SK-N-SH treated with all-trans-retinoic acid at 6 μM for 48 hours (cell line): ENCODE measurements around the gene KCNH1.

Experiments
- ATAC-seq: fragments of 200-7000 bp; cut with Tn5 transposase; 3 replicates; pipeline ENCODE4 v1.9.1; 2020; ENCODE audit warnings: mild to moderate bottlenecking, moderate library complexity
- ARNTL ChIP-seq: fragments of 450-650 bp; formaldehyde crosslinking; IDR thresholded peaks from 2 replicates; pipeline ENCODE4 v1.5.0; 2020; ENCODE audit warnings: low read depth, mild to moderate bottlenecking, moderate library complexity, borderline replicate concordance
- BACH2 ChIP-seq: fragments of 250-450 bp; sonication (Bioruptor Pico); IDR thresholded peaks from 2 replicates; pipeline ENCODE4 v1.9.0; 2021; ENCODE audit warnings: mild to moderate bottlenecking, borderline replicate concordance
- CSDC2 ChIP-seq: fragments of 250-450 bp; sonication (Bioruptor Pico); IDR thresholded peaks from 2 replicates; pipeline ENCODE4 v1.5.0; 2020; ENCODE audit warnings: mild to moderate bottlenecking, moderate library complexity
- ESRRG ChIP-seq: fragments of 250-450 bp; sonication (Bioruptor Pico); IDR thresholded peaks from 2 replicates; pipeline ENCODE4 v1.6.1; 2021; ENCODE audit warnings: mild to moderate bottlenecking
- GLIS3 ChIP-seq: fragments of 250-450 bp; sonication (Bioruptor Pico); IDR thresholded peaks from 2 replicates; pipeline ENCODE4 v1.5.0; 2020; ENCODE audit warnings: mild to moderate bottlenecking, moderate library complexity
- ISL1 ChIP-seq: fragments of 250-450 bp; sonication (Bioruptor Pico); IDR thresholded peaks from 2 replicates; pipeline ENCODE4 v2.1.2; 2022; ENCODE audit warnings: mild to moderate bottlenecking, moderate library complexity
- PPARA ChIP-seq: fragments of 250-450 bp; sonication (Bioruptor Pico); IDR thresholded peaks from 2 replicates; pipeline ENCODE4 v1.5.0; 2020; ENCODE audit warnings: mild to moderate bottlenecking, borderline replicate concordance
- RARB ChIP-seq: fragments of 250-450 bp; sonication (Bioruptor Pico); IDR thresholded peaks from 2 replicates; pipeline ENCODE4 v1.8.0; 2021; ENCODE audit warnings: mild to moderate bottlenecking, moderate library complexity
- SNAI2 ChIP-seq: fragments of 250-450 bp; sonication (Bioruptor Pico); IDR thresholded peaks from 2 replicates; pipeline ENCODE4 v1.5.0; 2020; ENCODE audit warnings: mild to moderate bottlenecking, moderate library complexity
- TOX ChIP-seq: fragments of 250-450 bp; sonication (Bioruptor Pico); IDR thresholded peaks from 2 replicates; pipeline ENCODE4 v1.8.0; 2021; ENCODE audit warnings: mild to moderate bottlenecking, moderate library complexity, borderline replicate concordance
- ZC3H10 ChIP-seq: fragments of 250-450 bp; sonication (Bioruptor Pico); IDR thresholded peaks from 2 replicates; pipeline ENCODE4 v1.5.1; 2021; ENCODE audit warnings: mild to moderate bottlenecking, moderate library complexity
- ZFP3 ChIP-seq: fragments of 250-450 bp; sonication (Bioruptor Pico); IDR thresholded peaks from 2 replicates; pipeline ENCODE4 v1.5.0; 2020; ENCODE audit warnings: mild to moderate bottlenecking, moderate library complexity
- ZFP30 ChIP-seq: fragments of 450-650 bp; formaldehyde crosslinking; IDR thresholded peaks from 2 replicates; pipeline ENCODE4 v1.5.0; 2022; ENCODE audit warnings: mild to moderate bottlenecking, moderate library complexity
- ZNF565 ChIP-seq: fragments of 450-650 bp; formaldehyde crosslinking; conservative IDR thresholded peaks from 2 replicates; pipeline ENCODE4 v1.5.0; 2020; ENCODE audit warnings: low read depth, mild to moderate bottlenecking, moderate library complexity
- ZNF70 ChIP-seq: fragments of 450-650 bp; formaldehyde crosslinking; IDR thresholded peaks from 2 replicates; pipeline ENCODE4 v1.5.0; 2020; ENCODE audit warnings: mild to moderate bottlenecking, moderate library complexity
- TF ChIP-seq, protein P1 (sequence below): fragments of 250-450 bp; sonication (Bioruptor Pico); IDR thresholded peaks from 2 replicates; pipeline ENCODE4 v1.5.1; 2021; ENCODE audit warnings: mild to moderate bottlenecking, moderate library complexity
- TF ChIP-seq, protein P2 (sequence below): fragments of 250-450 bp; sonication (Bioruptor Pico); IDR thresholded peaks from 2 replicates; pipeline ENCODE4 v1.5.0; 2020; ENCODE audit warnings: mild to moderate bottlenecking, moderate library complexity
- TF ChIP-seq, protein P3 (sequence below): fragments of 250-450 bp; sonication (Bioruptor Pico); IDR thresholded peaks from 2 replicates; pipeline ENCODE4 v1.8.0; 2021; ENCODE audit warnings: low read depth, mild to moderate bottlenecking, moderate library complexity, borderline replicate concordance
- TF ChIP-seq, protein P4 (sequence below): fragments of 250-450 bp; sonication (Bioruptor Pico); IDR thresholded peaks from 2 replicates; pipeline ENCODE4 v1.5.1; 2020; ENCODE audit warnings: low read depth, mild to moderate bottlenecking, moderate library complexity
- TF ChIP-seq, protein P5 (sequence below): fragments of 250-450 bp; sonication (Bioruptor Pico); IDR thresholded peaks from 2 replicates; pipeline ENCODE4 v1.8.0; 2020; ENCODE audit warnings: mild to moderate bottlenecking, moderate library complexity, borderline replicate concordance

KCNH1 gene

DNA sequence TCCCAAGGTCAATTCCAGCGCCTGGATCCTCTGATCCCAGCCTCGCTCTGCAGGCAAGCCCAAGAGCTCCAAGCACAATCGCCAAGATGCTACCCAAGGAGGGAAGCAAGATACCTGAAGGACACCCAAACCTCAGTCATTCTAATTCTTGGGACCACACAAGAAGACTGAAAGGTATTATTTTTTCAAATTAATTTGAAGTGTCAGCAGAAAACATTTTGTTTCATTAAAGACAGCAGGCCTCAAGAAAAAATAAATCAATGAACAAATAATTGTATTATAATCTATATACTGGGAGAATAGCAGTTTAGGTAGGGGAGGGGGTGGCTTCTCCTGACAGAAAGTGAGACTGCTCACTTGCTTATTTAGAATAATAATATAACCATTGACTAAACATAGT lies 457.4 kb downstream of the KCNH1 start:
- TF ChIP-seq, protein P1, sequence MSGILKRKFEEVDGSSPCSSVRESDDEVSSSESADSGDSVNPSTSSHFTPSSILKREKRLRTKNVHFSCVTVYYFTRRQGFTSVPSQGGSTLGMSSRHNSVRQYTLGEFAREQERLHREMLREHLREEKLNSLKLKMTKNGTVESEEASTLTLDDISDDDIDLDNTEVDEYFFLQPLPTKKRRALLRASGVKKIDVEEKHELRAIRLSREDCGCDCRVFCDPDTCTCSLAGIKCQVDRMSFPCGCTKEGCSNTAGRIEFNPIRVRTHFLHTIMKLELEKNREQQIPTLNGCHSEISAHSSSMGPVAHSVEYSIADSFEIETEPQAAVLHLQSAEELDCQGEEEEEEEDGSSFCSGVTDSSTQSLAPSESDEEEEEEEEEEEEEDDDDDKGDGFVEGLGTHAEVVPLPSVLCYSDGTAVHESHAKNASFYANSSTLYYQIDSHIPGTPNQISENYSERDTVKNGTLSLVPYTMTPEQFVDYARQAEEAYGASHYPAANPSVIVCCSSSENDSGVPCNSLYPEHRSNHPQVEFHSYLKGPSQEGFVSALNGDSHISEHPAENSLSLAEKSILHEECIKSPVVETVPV (CRISPR knock-in tag): no peak
- TF ChIP-seq ISL1 (CRISPR knock-in tag) (no peak), TOX (CRISPR knock-in tag) (no peak), ZC3H10 (no peak), ZNF70 (no peak), BACH2 (no peak), SNAI2 (CRISPR knock-in tag) (no peak), GLIS3 (CRISPR knock-in tag) (no peak)
- TF ChIP-seq, all 23 proteins: peak for 0
- ATAC-seq: no peak

DNA sequence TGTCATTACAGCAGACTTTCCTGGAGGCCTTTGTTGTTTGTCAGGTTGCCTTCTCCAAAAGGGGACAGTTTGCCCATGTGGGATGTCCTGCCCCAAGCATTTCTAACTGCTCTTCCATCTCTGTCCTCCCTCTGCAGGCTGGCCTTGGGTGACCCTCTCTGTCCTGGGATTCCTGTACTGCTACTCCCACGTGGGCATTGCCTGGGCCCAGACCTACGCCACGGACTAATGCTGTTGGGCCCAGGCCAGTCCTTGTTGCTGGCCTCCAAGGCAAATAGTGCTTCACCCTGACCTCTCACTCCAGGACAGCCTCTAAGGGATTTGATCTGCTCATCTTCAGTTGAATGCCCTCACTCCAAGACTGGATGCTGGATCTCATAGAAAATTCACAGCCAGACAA lies 459.8 kb downstream of the KCNH1 start:
- TF ChIP-seq ESRRG (CRISPR knock-in tag): no peak
- TF ChIP-seq PPARA (CRISPR knock-in tag): no peak
- TF ChIP-seq, protein P2, sequence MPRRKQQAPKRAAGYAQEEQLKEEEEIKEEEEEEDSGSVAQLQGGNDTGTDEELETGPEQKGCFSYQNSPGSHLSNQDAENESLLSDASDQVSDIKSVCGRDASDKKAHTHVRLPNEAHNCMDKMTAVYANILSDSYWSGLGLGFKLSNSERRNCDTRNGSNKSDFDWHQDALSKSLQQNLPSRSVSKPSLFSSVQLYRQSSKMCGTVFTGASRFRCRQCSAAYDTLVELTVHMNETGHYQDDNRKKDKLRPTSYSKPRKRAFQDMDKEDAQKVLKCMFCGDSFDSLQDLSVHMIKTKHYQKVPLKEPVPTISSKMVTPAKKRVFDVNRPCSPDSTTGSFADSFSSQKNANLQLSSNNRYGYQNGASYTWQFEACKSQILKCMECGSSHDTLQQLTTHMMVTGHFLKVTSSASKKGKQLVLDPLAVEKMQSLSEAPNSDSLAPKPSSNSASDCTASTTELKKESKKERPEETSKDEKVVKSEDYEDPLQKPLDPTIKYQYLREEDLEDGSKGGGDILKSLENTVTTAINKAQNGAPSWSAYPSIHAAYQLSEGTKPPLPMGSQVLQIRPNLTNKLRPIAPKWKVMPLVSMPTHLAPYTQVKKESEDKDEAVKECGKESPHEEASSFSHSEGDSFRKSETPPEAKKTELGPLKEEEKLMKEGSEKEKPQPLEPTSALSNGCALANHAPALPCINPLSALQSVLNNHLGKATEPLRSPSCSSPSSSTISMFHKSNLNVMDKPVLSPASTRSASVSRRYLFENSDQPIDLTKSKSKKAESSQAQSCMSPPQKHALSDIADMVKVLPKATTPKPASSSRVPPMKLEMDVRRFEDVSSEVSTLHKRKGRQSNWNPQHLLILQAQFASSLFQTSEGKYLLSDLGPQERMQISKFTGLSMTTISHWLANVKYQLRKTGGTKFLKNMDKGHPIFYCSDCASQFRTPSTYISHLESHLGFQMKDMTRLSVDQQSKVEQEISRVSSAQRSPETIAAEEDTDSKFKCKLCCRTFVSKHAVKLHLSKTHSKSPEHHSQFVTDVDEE (CRISPR knock-in tag): no peak
- no peak for TF ChIP-seq TOX (CRISPR knock-in tag)
- TF ChIP-seq ZFP3 (CRISPR knock-in tag): no peak
- TF ChIP-seq BACH2: no peak
- TF ChIP-seq ZC3H10: no peak
- no peak for TF ChIP-seq CSDC2 (CRISPR knock-in tag)
- no peak for TF ChIP-seq ISL1 (CRISPR knock-in tag)
- TF ChIP-seq SNAI2 (CRISPR knock-in tag): no peak
- TF ChIP-seq GLIS3 (CRISPR knock-in tag): no peak
- TF ChIP-seq, protein P3, sequence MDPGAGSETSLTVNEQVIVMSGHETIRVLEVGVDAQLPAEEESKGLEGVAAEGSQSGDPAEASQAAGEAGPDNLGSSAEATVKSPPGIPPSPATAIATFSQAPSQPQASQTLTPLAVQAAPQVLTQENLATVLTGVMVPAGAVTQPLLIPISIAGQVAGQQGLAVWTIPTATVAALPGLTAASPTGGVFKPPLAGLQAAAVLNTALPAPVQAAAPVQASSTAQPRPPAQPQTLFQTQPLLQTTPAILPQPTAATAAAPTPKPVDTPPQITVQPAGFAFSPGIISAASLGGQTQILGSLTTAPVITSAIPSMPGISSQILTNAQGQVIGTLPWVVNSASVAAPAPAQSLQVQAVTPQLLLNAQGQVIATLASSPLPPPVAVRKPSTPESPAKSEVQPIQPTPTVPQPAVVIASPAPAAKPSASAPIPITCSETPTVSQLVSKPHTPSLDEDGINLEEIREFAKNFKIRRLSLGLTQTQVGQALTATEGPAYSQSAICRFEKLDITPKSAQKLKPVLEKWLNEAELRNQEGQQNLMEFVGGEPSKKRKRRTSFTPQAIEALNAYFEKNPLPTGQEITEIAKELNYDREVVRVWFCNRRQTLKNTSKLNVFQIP (CRISPR knock-in tag): no peak
- no peak for TF ChIP-seq ZNF565
- TF ChIP-seq, protein P4, sequence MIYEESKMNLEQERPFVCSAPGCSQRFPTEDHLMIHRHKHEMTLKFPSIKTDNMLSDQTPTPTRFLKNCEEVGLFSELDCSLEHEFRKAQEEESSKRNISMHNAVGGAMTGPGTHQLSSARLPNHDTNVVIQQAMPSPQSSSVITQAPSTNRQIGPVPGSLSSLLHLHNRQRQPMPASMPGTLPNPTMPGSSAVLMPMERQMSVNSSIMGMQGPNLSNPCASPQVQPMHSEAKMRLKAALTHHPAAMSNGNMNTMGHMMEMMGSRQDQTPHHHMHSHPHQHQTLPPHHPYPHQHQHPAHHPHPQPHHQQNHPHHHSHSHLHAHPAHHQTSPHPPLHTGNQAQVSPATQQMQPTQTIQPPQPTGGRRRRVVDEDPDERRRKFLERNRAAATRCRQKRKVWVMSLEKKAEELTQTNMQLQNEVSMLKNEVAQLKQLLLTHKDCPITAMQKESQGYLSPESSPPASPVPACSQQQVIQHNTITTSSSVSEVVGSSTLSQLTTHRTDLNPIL (CRISPR knock-in tag): no peak
- TF ChIP-seq, protein P1 (CRISPR knock-in tag): no peak
- TF ChIP-seq, protein P5, sequence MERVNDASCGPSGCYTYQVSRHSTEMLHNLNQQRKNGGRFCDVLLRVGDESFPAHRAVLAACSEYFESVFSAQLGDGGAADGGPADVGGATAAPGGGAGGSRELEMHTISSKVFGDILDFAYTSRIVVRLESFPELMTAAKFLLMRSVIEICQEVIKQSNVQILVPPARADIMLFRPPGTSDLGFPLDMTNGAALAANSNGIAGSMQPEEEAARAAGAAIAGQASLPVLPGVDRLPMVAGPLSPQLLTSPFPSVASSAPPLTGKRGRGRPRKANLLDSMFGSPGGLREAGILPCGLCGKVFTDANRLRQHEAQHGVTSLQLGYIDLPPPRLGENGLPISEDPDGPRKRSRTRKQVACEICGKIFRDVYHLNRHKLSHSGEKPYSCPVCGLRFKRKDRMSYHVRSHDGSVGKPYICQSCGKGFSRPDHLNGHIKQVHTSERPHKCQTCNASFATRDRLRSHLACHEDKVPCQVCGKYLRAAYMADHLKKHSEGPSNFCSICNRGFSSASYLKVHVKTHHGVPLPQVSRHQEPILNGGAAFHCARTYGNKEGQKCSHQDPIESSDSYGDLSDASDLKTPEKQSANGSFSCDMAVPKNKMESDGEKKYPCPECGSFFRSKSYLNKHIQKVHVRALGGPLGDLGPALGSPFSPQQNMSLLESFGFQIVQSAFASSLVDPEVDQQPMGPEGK (CRISPR knock-in tag): no peak
- TF ChIP-seq ZFP30 (CRISPR knock-in tag): no peak
- TF ChIP-seq, all 23 proteins: peak for 0
- no peak for ATAC-seq

DNA sequence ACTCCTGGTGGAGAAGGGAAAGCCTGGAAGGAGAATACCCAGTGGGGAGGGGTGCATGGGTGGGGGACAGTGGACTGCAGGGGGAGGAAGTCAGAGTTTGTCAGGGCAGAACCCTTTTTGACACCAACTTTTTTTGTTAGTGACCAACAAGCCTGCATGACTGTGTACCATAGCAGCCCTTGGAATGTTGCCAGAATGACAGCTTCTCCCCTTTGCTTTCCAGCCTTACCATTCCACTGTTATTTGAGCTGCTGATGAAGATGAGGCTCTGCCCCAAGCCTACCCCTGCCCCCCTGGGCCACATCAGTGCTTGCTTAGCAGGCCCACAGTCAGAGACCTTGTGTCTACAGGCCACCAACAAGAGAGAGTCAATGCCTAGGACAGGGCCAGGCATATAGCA lies 464.0 kb downstream of the KCNH1 start:
- ATAC-seq: no peak
- TF ChIP-seq GLIS3 (CRISPR knock-in tag) (no peak), RARB (no peak), ARNTL (no peak), ZNF70 (no peak)
- TF ChIP-seq, protein P3 (CRISPR knock-in tag): no peak
